Fibroblast of lung (primary cell): ENCODE data around the gene OSBPL7. TPM values are rescaled to one million over a fixed set of nuclear protein-coding genes. Genes with fewer than 3 reads are reported as not detected.

ENCODE experiments used
- DNase-seq, 2 donors: peaks; one replicate each; pipeline versions ENCODE4 v3.0.0 to v3.0.0-alpha.2; 2010; ENCODE audit warnings: low read depth in 2 of 2
- H2AFZ ChIP-seq: 2 replicates; pipeline ENCODE4 v1.5.1; 2012; ENCODE audit warnings: low read length, control low read depth, inconsistent platforms
- H3K27ac ChIP-seq: 2 replicates; pipeline ENCODE4 v1.5.1; 2011; ENCODE audit warnings: low read length, control low read depth; ENCODE audit not compliant: insufficient read depth
- H3K27me3 ChIP-seq: 2 replicates; pipeline ENCODE4 v1.5.1; 2011; ENCODE audit warnings: mild to moderate bottlenecking, low read length; ENCODE audit not compliant: control insufficient read depth, insufficient read depth
- H3K36me3 ChIP-seq: 2 replicates; pipeline ENCODE4 v1.5.1; 2011; ENCODE audit warnings: low read length; ENCODE audit not compliant: control insufficient read depth, insufficient read depth
- H3K4me1 ChIP-seq: 2 replicates; pipeline ENCODE4 v1.5.1; 2011; ENCODE audit warnings: low read length; ENCODE audit not compliant: control insufficient read depth, insufficient read depth; ENCODE audit errors: extremely low read depth
- H3K4me2 ChIP-seq: 2 replicates; pipeline ENCODE4 v1.5.1; 2011; ENCODE audit warnings: low read length, control low read depth; ENCODE audit not compliant: insufficient read depth; ENCODE audit errors: extremely low read depth
- H3K4me3 ChIP-seq, 4 experiments: fragments of 200-600 bp in 1 of 4; sonication (generic) in 1 of 4; replicated peaks in 1 of 4; 2 replicates each; pipeline ENCODE4 v1.5.1; 2011 to 2016; ENCODE audit warnings: low read length in 4 of 4, low read depth in 3 of 4, mild to moderate bottlenecking in 3 of 4, control low read depth in 2 of 4, inconsistent platforms in 1 of 4, mixed read lengths in 1 of 4; ENCODE audit not compliant: insufficient read depth in 1 of 4; ENCODE audit errors: control extremely low read depth in 1 of 4
- H3K79me2 ChIP-seq: 2 replicates; pipeline ENCODE4 v1.5.1; 2012; ENCODE audit warnings: mild to moderate bottlenecking, low read length, inconsistent platforms; ENCODE audit not compliant: control insufficient read depth, insufficient read depth
- H3K9ac ChIP-seq: 2 replicates; pipeline ENCODE4 v1.5.1; 2011; ENCODE audit warnings: mild to moderate bottlenecking, low read length, control low read depth; ENCODE audit not compliant: insufficient read depth
- H3K9me3 ChIP-seq: 2 replicates; pipeline ENCODE4 v1.5.1; 2012; ENCODE audit warnings: low read depth, low read length; ENCODE audit not compliant: control insufficient read depth, insufficient read depth
- H4K20me1 ChIP-seq: 2 replicates; pipeline ENCODE4 v1.5.1; 2011; ENCODE audit warnings: low read length; ENCODE audit not compliant: control insufficient read depth, insufficient read depth; ENCODE audit errors: extremely low read depth
- EZH2 ChIP-seq: IDR thresholded peaks from 2 replicates; pipeline ENCODE4 v1.5.1; 2012; ENCODE audit warnings: low read length, control low read depth, mild to moderate bottlenecking; ENCODE audit errors: missing control alignments
- polyA plus RNA-seq, 2 donors: library from polyadenylated mRNA; depleted of rRNA in 1 of 2; stranded (reverse) in 1 of 2; unstranded in 1 of 2; fragments of >200 nt; gene quantifications; 2 replicates each; pipeline ENCODE4 v1.2.1, GENCODE V29; 2011 to 2012; ENCODE audit warnings: missing spikeins in 1 of 2
- total RNA-seq: library from RNA; depleted of rRNA; stranded (reverse); fragments of >200 nt; gene quantifications from 2 replicates; pipeline ENCODE4 v1.2.1, GENCODE V29; 2014
- TF ChIP-seq, protein P1 (sequence below), 2 donors: IDR thresholded peaks in 1 of 2; conservative IDR thresholded peaks in 1 of 2; 1 replicate in 1 of 2; 2 replicates in 1 of 2; pipeline ENCODE4 v1.5.1; 2011 to 2012; ENCODE audit warnings: low read length in 2 of 2, control low read depth in 1 of 2, inconsistent platforms in 1 of 2, low read depth in 1 of 2, mild to moderate bottlenecking in 1 of 2

OSBPL7 gene
- total and polyA plus RNA-seq, 2 donors (not counting 1 experiment from before 2014, with no cell fraction given): 2.1 to 7.1 TPM

DNA sequence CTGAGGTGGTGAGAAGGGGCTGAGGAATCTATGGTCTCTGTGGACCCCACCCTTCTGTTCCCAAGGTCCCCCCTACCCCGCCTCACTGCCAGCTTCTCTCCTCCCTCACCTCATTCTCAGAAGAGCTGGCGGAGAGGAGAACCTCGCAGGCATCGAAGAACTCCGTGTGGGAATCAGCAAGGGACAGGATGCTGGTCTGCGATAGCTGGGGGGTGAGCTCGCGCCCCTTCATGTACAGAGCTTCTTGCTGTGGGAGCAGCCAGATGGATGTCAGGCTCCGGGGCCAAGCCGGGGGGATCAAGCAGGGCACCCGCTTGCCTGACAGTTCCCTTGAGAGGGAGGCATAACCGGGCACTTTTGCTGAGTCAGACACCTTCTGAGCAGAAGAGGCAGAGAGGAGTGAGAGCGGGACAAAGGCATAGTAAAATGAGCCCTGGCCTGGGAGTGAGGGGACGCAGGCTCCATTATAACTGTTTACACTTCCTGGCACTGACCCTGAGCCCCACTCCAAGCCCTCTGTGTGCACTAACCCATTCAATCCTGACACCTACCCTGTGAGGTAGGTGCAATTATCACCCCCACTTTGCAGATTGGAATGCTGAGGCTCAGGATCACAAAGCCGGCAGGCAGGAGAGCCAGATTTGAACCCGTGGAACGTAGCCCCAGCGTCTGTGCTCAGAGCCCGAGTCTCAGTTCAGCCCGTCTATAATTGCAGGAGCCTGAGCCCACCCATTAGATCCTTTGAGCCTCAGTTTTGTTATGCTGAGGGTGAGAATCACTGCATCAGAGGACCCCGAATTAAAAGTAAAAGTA, 6.3 kb downstream of the OSBPL7 start:
- H3K4me1 ChIP-seq: peaks cover 3% of the 10 kb centered on the region
- H3K9me3 ChIP-seq: no peaks in the 10 kb centered on the region
- no peak for DNase-seq
- no peak overlapping the region for H3K4me2 ChIP-seq
- H3K4me3 ChIP-seq: no peak overlapping the region
- peaks cover 2% of the 10 kb centered on the region for H3K27me3 ChIP-seq
- H2AFZ ChIP-seq: no peak overlapping the region
- TF ChIP-seq, protein P1, sequence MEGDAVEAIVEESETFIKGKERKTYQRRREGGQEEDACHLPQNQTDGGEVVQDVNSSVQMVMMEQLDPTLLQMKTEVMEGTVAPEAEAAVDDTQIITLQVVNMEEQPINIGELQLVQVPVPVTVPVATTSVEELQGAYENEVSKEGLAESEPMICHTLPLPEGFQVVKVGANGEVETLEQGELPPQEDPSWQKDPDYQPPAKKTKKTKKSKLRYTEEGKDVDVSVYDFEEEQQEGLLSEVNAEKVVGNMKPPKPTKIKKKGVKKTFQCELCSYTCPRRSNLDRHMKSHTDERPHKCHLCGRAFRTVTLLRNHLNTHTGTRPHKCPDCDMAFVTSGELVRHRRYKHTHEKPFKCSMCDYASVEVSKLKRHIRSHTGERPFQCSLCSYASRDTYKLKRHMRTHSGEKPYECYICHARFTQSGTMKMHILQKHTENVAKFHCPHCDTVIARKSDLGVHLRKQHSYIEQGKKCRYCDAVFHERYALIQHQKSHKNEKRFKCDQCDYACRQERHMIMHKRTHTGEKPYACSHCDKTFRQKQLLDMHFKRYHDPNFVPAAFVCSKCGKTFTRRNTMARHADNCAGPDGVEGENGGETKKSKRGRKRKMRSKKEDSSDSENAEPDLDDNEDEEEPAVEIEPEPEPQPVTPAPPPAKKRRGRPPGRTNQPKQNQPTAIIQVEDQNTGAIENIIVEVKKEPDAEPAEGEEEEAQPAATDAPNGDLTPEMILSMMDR (conservative IDR thresholded peaks at IDR 0.05 in 1 of 2, IDR thresholded peaks at IDR 0.05 in 1 of 2; ENCODE audit: low read depth in 1 of 2, low read length in 2 of 2): no peak
- no peak for TF ChIP-seq EZH2
- no peak overlapping the region for H3K27ac ChIP-seq
- no peaks in the 10 kb centered on the region for H4K20me1 ChIP-seq
- H3K9ac ChIP-seq: no peak overlapping the region
- H3K36me3 ChIP-seq: no peaks in the 10 kb centered on the region
- H3K79me2 ChIP-seq: no peaks in the 10 kb centered on the region

DNA sequence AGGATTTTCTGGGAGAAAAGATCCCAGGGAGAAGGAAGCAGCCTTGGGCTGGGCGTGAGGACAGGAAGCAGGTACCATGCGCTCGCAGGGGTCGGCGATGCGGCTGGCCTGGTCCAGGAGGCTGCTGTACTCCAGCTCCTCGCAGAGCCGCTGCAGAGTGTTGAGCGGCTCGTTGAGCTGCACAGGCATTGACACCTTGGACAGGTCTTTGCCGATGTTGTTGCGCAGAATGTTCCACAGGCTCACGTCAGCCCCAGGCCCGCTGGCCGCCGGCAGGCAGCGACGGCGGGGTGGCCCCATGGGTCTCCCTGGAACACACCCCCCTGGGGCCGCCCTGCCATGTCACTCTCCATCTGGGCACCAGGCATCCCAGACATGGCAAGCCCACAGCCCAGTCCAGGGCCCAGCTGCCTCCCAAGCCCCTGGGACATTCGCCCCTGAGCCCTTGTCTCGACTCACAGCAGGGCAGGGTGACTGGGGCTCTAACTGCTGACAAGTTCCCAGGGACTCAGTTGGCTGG, 8.0 kb downstream of the OSBPL7 start:
- DNase-seq: no peak
- Histone ChIP-seq H3K27ac (no peak overlapping the region), H3K36me3 (peaks cover 3% of the 10 kb centered on the region), H3K79me2 (no peaks in the 10 kb centered on the region), H3K9me3 (no peaks in the 10 kb centered on the region), H3K4me2 (no peak overlapping the region), H3K27me3 (peaks cover 2% of the 10 kb centered on the region), H4K20me1 (no peaks in the 10 kb centered on the region), H2AFZ (no peak overlapping the region), H3K4me1 (peaks cover 4% of the 10 kb centered on the region), H3K9ac (no peak overlapping the region), H3K4me3 (no peak overlapping the region)
- TF ChIP-seq, protein P1 (conservative IDR thresholded peaks at IDR 0.05 in 1 of 2, IDR thresholded peaks at IDR 0.05 in 1 of 2; ENCODE audit: low read depth in 1 of 2, low read length in 2 of 2): no peak
- no peak for TF ChIP-seq EZH2

DNA sequence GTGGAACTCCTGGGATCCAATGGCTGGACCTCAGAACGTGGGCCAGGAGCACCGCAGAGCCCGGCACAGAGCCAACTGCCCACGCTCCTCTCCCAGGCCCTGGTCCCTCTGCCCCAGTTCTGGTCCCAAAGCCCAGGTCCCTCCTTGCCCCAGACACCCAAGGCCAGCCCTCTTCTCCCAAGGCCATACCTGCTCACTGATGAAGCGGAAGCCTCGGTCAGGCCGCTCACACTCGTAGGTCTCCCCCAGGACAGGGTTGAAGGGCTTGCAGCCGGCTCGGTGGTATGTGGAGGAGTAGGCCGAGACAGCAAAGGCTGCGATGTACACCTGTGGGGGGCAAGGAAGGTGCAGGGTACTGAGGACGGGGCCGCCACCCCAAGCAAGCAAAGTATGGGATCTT, 8.5 kb downstream of the OSBPL7 start:
- no peak overlapping the region for H2AFZ ChIP-seq
- no peak for TF ChIP-seq EZH2
- TF ChIP-seq, protein P1 (conservative IDR thresholded peaks at IDR 0.05 in 1 of 2, IDR thresholded peaks at IDR 0.05 in 1 of 2; ENCODE audit: low read depth in 1 of 2, low read length in 2 of 2): no peak
- DNase-seq: no peak
- H3K4me3 ChIP-seq: no peak overlapping the region
- no peak overlapping the region for H3K4me2 ChIP-seq
- H3K27ac ChIP-seq: no peak overlapping the region
- H3K79me2 ChIP-seq: no peaks in the 10 kb centered on the region
- H3K9me3 ChIP-seq: no peaks in the 10 kb centered on the region
- peaks cover 2% of the 10 kb centered on the region for H3K27me3 ChIP-seq
- H3K9ac ChIP-seq: no peak overlapping the region
- peaks cover 4% of the 10 kb centered on the region for H3K4me1 ChIP-seq
- no peaks in the 10 kb centered on the region for H4K20me1 ChIP-seq
- H3K36me3 ChIP-seq: peaks cover 5% of the 10 kb centered on the region
